ENCODE data around the gene TCOF1.
"Not testable (repeated sequence)": the region's sequence is repeated elsewhere in the genome, so short reads cannot be mapped to it uniquely, and the experiment has no call there.

The TCOF1 gene

DNA sequence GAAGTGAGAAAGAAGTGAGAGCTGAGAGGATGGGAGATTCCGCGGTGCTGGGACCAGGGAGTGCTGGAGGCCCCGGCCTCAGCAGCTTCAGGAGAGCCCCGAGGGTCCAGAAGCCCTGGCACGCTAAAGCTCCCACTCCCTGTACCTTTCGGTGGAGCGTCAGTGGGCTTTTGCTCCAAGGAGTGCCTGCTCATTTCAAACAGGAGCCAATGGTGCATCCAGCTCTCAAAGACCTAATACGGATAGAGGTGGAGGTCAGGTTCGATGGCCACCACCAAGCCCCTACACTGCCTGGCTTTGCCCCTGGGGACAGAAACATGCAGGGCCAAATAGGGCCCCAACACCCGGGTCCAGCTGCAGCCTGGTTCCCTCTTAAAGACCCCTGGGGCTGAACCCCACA, 47.0 kb downstream of the TCOF1 start:
- no peak for DNase-seq (ENCODE audit: low read depth)

GRCh38 chr5:150404941-150405816, 47.7 kb downstream of the TCOF1 start:
- DNase-seq (ENCODE audit: low read depth): no peak

DNA sequence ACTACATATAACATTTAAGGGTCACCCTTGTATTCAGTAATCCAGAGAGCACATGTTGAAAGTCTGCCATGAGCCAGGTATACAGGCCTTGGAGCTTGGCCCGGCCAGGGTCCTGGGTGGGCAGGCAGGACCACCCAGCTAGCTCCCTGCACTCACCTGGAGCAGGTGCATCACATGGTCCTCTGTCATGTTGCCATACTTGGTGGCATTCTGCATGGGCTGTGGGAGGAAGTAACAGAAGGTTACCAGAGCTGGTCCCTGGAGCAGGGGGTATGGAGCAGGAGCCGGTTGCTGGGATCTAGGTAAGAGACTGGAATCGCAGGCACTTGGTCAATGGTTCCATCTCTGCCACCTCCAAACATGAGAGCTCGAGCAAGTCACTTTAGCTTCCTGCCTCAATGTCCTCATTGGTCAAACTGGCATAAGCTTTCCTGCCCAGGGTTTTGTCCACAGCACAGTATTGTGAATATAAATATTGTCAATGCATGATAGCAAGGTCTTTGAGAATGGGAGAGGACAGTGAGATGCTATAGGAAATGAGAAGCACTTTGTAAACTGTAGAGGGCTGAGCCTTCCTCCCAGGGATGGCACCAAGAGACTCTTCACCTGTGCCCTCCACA, 48.7 kb downstream of the TCOF1 start:
- DNase-seq (ENCODE audit: low read depth): no peak

DNA sequence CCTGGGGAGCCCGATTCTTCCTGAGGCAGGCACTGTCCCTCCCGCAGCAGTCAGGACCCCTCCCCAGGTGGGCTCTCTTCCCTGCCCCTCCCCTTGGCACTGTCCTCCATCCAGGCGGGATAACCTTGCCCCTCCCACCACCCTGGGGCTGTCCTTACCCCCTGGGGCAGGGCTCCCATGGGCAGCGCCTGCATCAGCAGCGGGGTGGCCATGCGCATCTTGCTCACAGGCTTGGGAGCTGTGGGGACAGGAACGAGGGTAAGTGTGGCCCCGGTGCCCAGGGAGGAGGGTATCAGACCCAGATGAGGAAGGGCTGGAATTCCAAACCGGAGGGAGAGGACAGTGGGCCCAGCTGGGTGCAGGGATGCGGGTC, 49.2 kb downstream of the TCOF1 start:
- DNase-seq (ENCODE audit: low read depth): no peak

DNA sequence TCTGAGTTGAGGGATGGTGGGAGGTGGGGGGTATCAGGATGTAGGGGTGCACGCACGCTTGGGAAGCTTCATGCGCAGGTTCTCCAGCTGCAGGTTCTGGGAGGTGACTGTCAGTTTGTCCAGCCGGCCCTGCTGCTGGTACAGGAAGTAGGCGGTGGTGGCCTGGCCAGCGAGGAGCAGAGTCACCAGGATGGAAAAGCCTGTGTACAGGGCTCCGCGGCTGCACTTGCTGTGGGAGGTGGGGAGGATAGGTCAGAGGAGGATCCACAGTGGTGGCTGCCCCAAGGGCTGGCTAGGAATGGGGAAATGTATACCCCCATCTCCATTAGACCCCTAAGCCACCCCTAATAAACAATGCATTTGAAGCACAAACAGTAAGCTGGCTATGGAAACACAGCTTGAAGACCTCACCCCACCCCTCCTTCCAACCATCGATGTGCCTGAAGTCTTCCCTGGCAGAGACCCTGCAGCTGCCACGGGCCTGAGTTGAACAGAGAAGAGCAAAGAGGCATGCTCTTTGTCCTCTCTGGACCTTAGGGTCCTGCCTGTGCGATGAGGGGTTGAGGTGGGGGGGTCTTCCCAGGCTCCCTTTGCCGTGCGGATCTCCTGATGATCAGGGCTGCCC, 49.7 kb downstream of the TCOF1 start:
- DNase-seq (ENCODE audit: low read depth): no peak

DNA sequence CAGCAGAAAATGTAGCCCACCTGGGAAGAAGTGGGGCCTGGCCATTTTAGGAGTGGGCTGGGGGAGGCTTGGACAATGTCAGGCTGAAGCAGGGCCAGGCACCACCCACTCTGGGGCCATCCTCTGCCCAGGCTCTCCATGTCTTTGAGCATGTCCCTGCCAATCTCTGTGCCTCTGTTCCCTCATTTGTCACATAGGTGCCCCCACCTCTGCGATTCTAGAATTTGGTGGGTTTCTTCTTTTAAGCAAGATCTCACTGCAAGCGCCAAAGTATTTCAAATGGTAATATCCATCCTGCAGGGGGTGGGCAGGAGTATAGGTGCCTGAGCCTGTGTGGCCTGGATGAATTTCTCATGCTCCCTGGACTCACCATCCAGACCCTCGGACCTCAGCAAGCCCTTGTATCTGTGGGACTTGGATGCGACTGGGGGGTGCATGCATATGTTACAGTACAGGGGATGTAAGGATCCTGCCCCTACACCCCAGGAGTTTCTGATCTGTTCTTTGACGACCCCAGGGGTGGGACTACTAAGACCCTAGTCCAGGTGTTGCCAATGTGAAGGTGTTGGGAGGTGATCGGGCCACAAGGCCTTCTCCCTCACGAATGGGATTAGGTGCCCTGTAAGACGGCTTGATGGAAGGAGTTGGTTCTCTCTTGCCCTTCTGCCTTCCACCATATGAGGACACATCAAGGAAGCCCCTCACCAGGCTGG, 50.9 kb downstream of the TCOF1 start:
- DNase-seq (ENCODE audit: low read depth): no peak

- DNase-seq (ENCODE audit: low read depth): peak; percentile 60
Observed at GRCh38 chr5:150409638-150410523, 52.4 kb downstream of the TCOF1 start.

GRCh38 chr5:150410524-150411244, 53.2 kb downstream of the TCOF1 start:
- DNase-seq (ENCODE audit: low read depth): peak; percentile 35

GRCh38 chr5:150411245-150411979, 53.9 kb downstream of the TCOF1 start:
- no peak for DNase-seq (ENCODE audit: low read depth)

- no peak for DNase-seq (ENCODE audit: low read depth)
Observed at GRCh38 chr5:150412319-150413175, 55.0 kb downstream of the TCOF1 start, which contains the start of gene CD74. Gene CD74, minus strand, starts transcription at chr5:150412910. Its CDS starts 161 bp downstream, at chr5:150412749.

GRCh38 chr5:150413176-150413901, 55.8 kb downstream of the TCOF1 start:
- no peak for DNase-seq (ENCODE audit: low read depth)

DNA sequence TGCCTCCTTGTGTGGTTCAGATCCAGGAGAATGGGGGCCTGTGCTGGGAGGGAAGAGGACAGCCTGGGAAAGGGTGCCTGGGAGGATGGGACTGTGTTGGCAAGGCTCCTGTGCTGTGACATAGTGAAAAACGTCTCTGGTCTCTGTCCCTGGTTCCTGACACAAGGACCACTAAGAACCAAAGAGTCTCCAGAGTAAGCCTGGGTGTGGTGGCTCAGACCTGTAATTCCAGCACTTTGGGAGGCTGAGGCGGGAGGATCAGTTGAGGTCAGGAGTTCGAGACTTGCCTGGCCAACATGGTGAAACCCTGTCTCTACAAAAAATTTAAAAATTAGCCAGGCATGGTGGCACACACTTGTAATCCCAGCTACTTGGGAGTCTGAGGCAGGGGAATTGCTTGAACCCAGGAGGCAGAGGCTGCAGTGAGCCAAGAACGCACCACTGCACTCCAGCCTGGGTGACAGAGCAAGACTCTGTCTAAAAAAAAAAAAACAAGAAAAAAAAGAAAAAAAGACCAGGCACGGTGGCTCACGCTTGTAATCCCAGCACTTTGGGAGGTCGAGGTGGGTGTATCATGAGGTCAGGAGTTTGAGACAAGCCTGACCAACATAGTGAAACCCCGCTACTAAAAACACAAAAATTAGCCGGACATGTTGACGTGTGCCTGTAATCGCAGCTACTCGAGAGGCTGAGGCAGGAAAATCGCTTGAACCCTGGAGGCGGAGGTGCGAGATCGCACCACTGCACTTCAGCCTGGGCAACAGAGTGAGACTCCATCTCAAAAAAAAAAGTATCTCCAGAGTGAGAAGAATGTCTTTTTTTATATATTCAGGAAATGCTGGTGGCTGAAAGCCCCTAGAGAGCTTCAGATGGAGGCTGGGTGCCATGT, 56.6 kb downstream of the TCOF1 start:
- DNase-seq (ENCODE audit: low read depth): not testable (repeated sequence)

DNA sequence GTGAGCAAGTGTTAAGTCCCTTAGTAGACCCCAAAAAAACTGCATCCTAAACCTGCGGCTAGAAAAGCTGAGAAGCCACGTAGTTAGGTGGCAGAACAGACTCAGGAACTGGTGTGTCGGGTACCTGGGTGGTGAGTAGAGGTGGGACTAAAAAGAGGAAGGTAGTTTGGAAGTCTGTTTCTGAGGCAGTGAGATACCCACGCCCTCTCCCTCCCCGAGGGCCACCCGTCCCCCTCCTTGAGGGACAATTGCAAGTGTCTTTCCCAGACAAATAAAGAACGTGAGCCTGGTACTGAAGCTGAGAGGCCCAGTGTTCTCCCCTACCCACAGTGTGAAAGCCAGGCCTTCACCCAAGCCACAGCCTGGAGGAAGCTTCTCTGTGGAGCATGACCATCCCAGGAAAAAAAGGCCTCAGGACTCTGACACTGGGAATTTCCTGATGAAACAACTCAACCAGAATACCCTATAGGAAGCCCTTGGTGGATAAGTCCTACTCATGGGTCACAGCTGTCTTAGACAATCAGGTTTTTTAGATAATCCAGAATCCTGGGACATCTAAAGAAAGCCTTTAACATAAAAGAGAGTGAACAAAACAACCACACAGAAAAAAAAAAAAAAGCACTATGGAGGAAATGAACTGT, 62.3 kb downstream of the TCOF1 start:
- DNase-seq (ENCODE audit: low read depth): no peak

- DNase-seq (ENCODE audit: low read depth): no peak
Observed at GRCh38 chr5:150422075-150422474, 64.6 kb downstream of the TCOF1 start.

GRCh38 chr5:150422758-150423157, 65.3 kb downstream of the TCOF1 start:
- no peak for DNase-seq (ENCODE audit: low read depth)

GRCh38 chr5:150426165-150426564, 68.7 kb downstream of the TCOF1 start:
- not testable (repeated sequence) for DNase-seq (ENCODE audit: low read depth)

All from HS-5 (cell line).